Uterus (tissue), 4 donors: ENCODE results near the gene LHPP. TPM values are rescaled to one million over a fixed set of nuclear protein-coding genes. Genes with fewer than 3 reads are reported as not detected.
"Not testable (repeated sequence)": the region's sequence is repeated elsewhere in the genome, so short reads cannot be mapped to it uniquely, and the experiment has no call there.

Experiments
- DNase-seq, 2 donors: peaks; one replicate each; pipeline ENCODE4 v3.0.0-alpha.2; 2019 to 2020
- H3K27ac ChIP-seq, 2 donors: fragments of 200-600 bp; sonication (generic); 1 replicate in 1 of 2; 2 replicates in 1 of 2; pipeline ENCODE4 v1.5.1; 2016 to 2018
- H3K27me3 ChIP-seq, 2 donors: fragments of 200-600 bp; sonication (generic); one replicate each; pipeline ENCODE4 v1.5.1; 2018 to 2019; ENCODE audit warnings: control low read depth in 1 of 2
- H3K36me3 ChIP-seq, 2 donors: fragments of 200-600 bp; sonication (generic); one replicate each; pipeline ENCODE4 v1.5.1; 2019; ENCODE audit warnings: control low read depth in 1 of 2
- H3K4me1 ChIP-seq, 2 donors: fragments of 200-600 bp; sonication (generic); one replicate each; pipeline ENCODE4 v1.5.1; 2018 to 2019; ENCODE audit warnings: control low read depth in 1 of 2
- H3K4me3 ChIP-seq, 2 donors: fragments of 200-600 bp; sonication (generic); 1 replicate in 1 of 2; 2 replicates in 1 of 2; pipeline ENCODE4 v1.5.1; 2018 to 2019; ENCODE audit warnings: mild to moderate bottlenecking in 1 of 2
- H3K9me3 ChIP-seq, 2 donors: fragments of 200-600 bp; sonication (generic); one replicate each; pipeline ENCODE4 v1.5.1; 2019; ENCODE audit warnings: control low read depth in 1 of 2
- CTCF ChIP-seq, 4 experiments: fragments of 200-600 bp in 2 of 4; fragments of 450-650 bp in 2 of 4; sonication (generic) in 2 of 4; IDR thresholded peaks; one replicate each; pipeline ENCODE4 v1.5.1; 2016 to 2019; ENCODE audit warnings: antibody characterized with exemption in 4 of 4, mild to moderate bottlenecking in 2 of 4, moderate library complexity in 1 of 4
- POLR2A ChIP-seq, 2 donors: fragments of 450-650 bp; IDR thresholded peaks; one replicate each; pipeline ENCODE4 v1.6.1; 2016; ENCODE audit warnings: antibody characterized with exemption in 2 of 2, mild to moderate bottlenecking in 1 of 2, moderate library complexity in 1 of 2
- intact Hi-C: fragments of 100-400 bp; cut with DNase I; formaldehyde crosslinking; loops from one replicate; pipeline ENCODE4 v1.15.1; 2023; ENCODE audit warnings: low total_unique reads
- total RNA-seq, 4 donors: library from RNA; depleted of rRNA in 3 of 4; stranded (reverse); fragments of >200 nt in 3 of 4; gene quantifications; one replicate each; pipeline versions ENCODE4 v1.1.0 to v1.2.4, GENCODE V29; 2014 to 2023
- donor health status: DM: yes; HTN: yes; CAD: no.

LHPP gene
- total RNA-seq, 4 donors from 2014 or later = 0.51 to 23.2 (median 15.3) TPM; not detected in 1

DNA sequence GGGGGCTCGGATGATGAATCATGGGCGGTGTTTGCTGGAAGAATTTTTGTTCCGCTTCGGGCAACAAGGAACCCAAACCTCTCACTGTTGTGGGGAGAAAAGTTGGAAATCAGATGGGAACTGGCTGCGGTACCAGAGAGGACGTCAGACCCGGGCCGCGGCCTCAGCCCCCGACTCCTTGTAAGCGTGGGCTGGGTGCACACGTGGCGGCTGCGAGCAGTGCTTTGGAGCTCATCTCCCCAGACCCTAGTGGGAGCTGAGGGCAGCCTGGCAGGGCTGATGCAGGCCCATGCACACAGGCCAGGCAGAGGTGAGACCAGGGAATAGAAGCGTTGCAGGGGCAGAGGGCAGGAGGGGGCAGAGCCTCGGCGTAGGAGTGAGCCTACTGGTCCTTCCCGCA lies 146.1 kb downstream of the LHPP start:
- intact Hi-C loops = no loop called here
- H3K27ac ChIP-seq = no peak overlapping the region
- TF ChIP-seq CTCF (IDR thresholded peaks at IDR 0.05) = no peak
- TF ChIP-seq POLR2A (IDR thresholded peaks at IDR 0.05) = no peak
- DNase-seq = no peak
- no peak overlapping the region for H3K4me3 ChIP-seq
- no peaks in the 10 kb centered on the region for H3K27me3 ChIP-seq
- H3K36me3 ChIP-seq = no peaks in the 10 kb centered on the region
- H3K4me1 ChIP-seq = no peaks in the 10 kb centered on the region
- H3K9me3 ChIP-seq = no peaks in the 10 kb centered on the region

DNA sequence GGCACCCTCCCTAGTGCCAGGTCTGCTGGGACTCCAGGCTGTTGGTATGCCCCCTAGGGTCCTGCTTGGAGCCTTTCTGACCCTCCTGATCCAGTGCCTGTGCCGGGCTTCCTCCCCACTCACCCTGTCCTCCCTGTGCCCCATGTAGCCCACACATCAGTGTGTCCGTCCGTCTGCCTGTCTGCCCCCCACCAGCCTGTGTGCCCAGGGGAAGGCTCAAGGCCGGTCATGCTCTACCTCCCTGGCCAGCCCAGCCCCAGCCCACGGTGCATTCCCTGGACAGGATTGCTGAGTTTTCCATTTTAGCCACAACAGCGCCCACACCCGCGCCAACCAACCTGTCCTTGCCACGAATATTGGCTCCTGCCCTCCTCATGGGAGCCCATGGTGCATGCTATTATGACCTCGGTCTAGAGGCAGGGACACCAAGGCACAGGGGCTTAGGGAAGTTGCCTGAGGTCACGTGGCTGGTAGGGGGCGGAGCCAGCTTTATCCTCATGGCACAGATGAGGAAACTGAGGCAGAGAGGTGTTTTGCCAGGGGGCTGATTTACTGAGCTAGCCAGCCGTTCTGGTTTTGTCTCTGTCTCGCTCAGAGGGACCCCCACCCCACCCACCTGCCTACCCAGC lies 146.6 kb downstream of the LHPP start:
- no peak for TF ChIP-seq CTCF (IDR thresholded peaks at IDR 0.05)
- TF ChIP-seq POLR2A (IDR thresholded peaks at IDR 0.05) = no peak
- Histone ChIP-seq H3K4me1 (no peaks in the 10 kb centered on the region), H3K9me3 (no peaks in the 10 kb centered on the region), H3K36me3 (no peaks in the 10 kb centered on the region), H3K4me3 (no peak overlapping the region), H3K27ac (no peak overlapping the region), H3K27me3 (no peaks in the 10 kb centered on the region)
- intact Hi-C loops = no loop called here
- DNase-seq = no peak

DNA sequence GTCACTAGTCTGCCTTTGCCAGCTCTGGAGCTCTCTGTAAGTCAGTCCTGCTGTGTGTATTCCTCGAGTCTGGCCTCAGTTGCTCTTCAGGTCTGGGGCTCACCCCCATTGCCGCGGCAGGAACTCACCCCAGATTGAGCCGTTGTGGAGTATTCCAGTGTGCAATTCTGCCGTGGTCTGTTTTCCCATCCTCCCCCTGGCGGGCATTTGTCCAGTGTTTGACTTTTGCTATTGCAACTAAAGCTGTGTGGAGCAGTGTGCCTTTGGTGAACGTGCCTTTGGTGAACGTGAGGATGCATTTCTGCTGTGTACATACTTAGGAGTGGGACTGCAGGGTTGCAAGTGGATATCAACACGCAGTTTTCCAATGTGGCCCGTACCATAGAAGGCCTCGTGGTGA lies 148.1 kb downstream of the LHPP start:
- Histone ChIP-seq H3K4me1 (peaks cover 0 to 9% of the 10 kb centered on the region in 2 donors), H3K27ac (no peak overlapping the region)
- intact Hi-C loops = no loop called here

DNA sequence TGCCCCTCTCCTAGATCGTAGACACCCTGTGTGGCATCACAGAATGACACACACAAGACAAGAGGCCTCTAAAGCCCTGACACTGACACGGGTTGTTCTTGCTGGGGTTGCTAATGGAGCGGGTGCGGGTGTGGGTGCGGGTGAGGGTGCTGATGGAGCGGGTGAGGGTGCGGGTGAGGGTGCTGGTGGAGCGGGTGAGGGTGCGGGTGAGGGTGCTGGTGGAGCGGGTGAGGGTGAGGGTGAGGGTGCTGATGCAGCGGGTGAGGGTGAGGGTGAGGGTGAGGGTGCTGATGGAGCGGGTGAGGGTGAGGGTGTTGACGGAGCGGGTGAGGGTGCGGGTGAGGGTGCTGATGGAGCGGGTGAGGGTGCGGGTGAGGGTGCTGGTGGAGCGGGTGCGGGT lies 148.6 kb downstream of the LHPP start:
- H3K36me3 ChIP-seq, H3K9me3 ChIP-seq, DNase-seq, H3K27me3 ChIP-seq, H3K4me3 ChIP-seq, intact Hi-C loops, H3K27ac ChIP-seq, H3K4me1 ChIP-seq: not testable (repeated sequence)

More for the DNA sequence above, 148.1 kb downstream of the LHPP start:
- TF ChIP-seq CTCF (IDR thresholded peaks at IDR 0.05) (no peak), POLR2A (IDR thresholded peaks at IDR 0.05) (no peak)
- H3K4me3 ChIP-seq = no peak overlapping the region
- H3K9me3 ChIP-seq = no peaks in the 10 kb centered on the region
- no peak for DNase-seq
- no peaks in the 10 kb centered on the region for H3K36me3 ChIP-seq
- H3K27me3 ChIP-seq = no peaks in the 10 kb centered on the region

GRCh38 chr10:124610851-124611250 lies 149.2 kb downstream of the LHPP start:
- H3K4me3 ChIP-seq, H3K27me3 ChIP-seq, intact Hi-C loops, DNase-seq, H3K36me3 ChIP-seq, H3K4me1 ChIP-seq, H3K27ac ChIP-seq, H3K9me3 ChIP-seq: not testable (repeated sequence)

- intact Hi-C loops = no loop called here
- H3K4me1 ChIP-seq = peaks cover 0 to 9% of the 10 kb centered on the region in 2 donors
- H3K27ac ChIP-seq = no peak overlapping the region
Measured at GRCh38 chr10:124611738-124612137, 150.1 kb downstream of the LHPP start.

More at GRCh38 chr10:124611738-124612137, 150.1 kb downstream of the LHPP start:
- Histone ChIP-seq H3K36me3 (no peaks in the 10 kb centered on the region), H3K9me3 (no peaks in the 10 kb centered on the region), H3K4me3 (no peak overlapping the region), H3K27me3 (no peaks in the 10 kb centered on the region)
- DNase-seq = no peak
- no peak for TF ChIP-seq POLR2A (IDR thresholded peaks at IDR 0.05)
- no peak for TF ChIP-seq CTCF (IDR thresholded peaks at IDR 0.05)
